Measurements from ENCODE around the gene HGD. TPM values are rescaled to one million over a fixed set of nuclear protein-coding genes. Genes with fewer than 3 reads are reported as not detected.
"Not testable (repeated sequence)": the region's sequence is repeated elsewhere in the genome, so short reads cannot be mapped to it uniquely, and the experiment has no call there.

HGD gene
- polyA plus RNA-seq, 3 donors: 0.29 to 0.38 TPM; not detected in 1

DNA sequence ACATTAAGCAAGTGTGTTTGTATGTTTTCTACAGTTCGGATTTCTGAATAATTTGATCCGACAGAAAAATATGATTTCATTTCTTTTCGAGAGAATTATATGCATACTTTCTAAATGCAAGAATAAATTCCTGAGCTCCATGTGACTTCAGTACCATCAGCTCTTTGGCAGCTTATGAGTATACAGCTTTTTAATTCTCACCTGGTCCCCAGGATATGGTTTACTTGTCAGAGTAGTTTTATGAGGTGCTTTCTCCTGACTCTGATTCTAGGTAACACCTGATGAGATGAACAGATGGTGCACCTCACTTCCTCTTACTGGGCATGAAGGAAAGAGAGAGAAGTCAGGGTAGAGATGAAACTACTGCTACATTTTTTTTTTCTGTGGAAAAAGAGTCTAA, 3.1 kb downstream of the HGD start:
- peaks cover 0 to 3% (median 0%) of the 10 kb centered on the region in 3 donors for H3K27me3 Mint-ChIP-seq (ENCODE audit: low read depth in 3 of 3)
- no CpG with 5 or more reads among the region's 3 CpGs for WGBS (ENCODE audit: insufficient coverage)
- H3K4me3 Mint-ChIP-seq: no peak overlapping the region
- H4K20me1 ChIP-seq (ENCODE audit: insufficient read depth, low read length): no peaks in the 10 kb centered on the region
- peak overlapping the region; percentile 67 for H2AFZ ChIP-seq (ENCODE audit: insufficient read depth, low read depth, low read length, poor library complexity, severe bottlenecking)
- intact Hi-C loops (cut with micrococcal nuclease): no loop called here
- no peaks in the 10 kb centered on the region for H3K27me3 ChIP-seq (ENCODE audit: control insufficient read depth in 2 of 2, insufficient read depth in 2 of 2, low read length in 2 of 2)
- peak overlapping the region; percentile 57 for H3K4me2 ChIP-seq (replicated peaks; ENCODE audit: extremely low read depth, low read length, poor library complexity, severe bottlenecking)
- H3K9ac ChIP-seq (ENCODE audit: insufficient read depth, low read length, poor library complexity, severe bottlenecking): no peak overlapping the region
- peak overlapping the region in 1 of 7 donors; percentile 81 for H3K27ac Mint-ChIP-seq
- TF ChIP-seq, protein P1, sequence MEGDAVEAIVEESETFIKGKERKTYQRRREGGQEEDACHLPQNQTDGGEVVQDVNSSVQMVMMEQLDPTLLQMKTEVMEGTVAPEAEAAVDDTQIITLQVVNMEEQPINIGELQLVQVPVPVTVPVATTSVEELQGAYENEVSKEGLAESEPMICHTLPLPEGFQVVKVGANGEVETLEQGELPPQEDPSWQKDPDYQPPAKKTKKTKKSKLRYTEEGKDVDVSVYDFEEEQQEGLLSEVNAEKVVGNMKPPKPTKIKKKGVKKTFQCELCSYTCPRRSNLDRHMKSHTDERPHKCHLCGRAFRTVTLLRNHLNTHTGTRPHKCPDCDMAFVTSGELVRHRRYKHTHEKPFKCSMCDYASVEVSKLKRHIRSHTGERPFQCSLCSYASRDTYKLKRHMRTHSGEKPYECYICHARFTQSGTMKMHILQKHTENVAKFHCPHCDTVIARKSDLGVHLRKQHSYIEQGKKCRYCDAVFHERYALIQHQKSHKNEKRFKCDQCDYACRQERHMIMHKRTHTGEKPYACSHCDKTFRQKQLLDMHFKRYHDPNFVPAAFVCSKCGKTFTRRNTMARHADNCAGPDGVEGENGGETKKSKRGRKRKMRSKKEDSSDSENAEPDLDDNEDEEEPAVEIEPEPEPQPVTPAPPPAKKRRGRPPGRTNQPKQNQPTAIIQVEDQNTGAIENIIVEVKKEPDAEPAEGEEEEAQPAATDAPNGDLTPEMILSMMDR (IDR thresholded peaks at IDR 0.05): no peak
- H3K36me3 Mint-ChIP-seq: no peaks in the 10 kb centered on the region
- no peaks in the 10 kb centered on the region for H3K79me2 ChIP-seq (ENCODE audit: insufficient read depth, low read length)
- no peak for DNase-seq
- peaks cover 15 to 17% of the 10 kb centered on the region in 2 donors for H3K4me1 ChIP-seq (ENCODE audit: control insufficient read depth in 1 of 2, insufficient read depth in 2 of 2, low read length in 2 of 2)
- H3K9me3 Mint-ChIP-seq: peaks cover 0 to 3% (median 0%) of the 10 kb centered on the region in 7 donors
- H3K4me3 ChIP-seq (replicated peaks in 1 of 3; ENCODE audit: low read depth in 2 of 3, low read length in 3 of 3): peak overlapping the region in 1 of 3 experiments; percentile 52
- H3K27ac ChIP-seq (ENCODE audit: low read depth in 1 of 2, low read length in 2 of 2): no peak overlapping the region
- H3K9me3 ChIP-seq (replicated peaks in 1 of 2; ENCODE audit: control insufficient read depth in 1 of 2, insufficient read depth in 1 of 2, low read length in 2 of 2): no peaks in the 10 kb centered on the region
- no peaks in the 10 kb centered on the region for H3K36me3 ChIP-seq (replicated peaks in 1 of 2; ENCODE audit: control insufficient read depth in 1 of 2, insufficient read depth in 2 of 2, low read length in 2 of 2)
- H3K4me1 Mint-ChIP-seq: peaks cover 19% of the 10 kb centered on the region

GRCh38 chr3:120678331-120678947, 3.6 kb downstream of the HGD start:
- TF ChIP-seq, protein P1 (IDR thresholded peaks at IDR 0.05): no peak
- Histone ChIP-seq H3K27ac (ENCODE audit: low read depth in 1 of 2, low read length in 2 of 2) (peak overlapping the region in 1 of 2 donors; percentile 62), H3K9ac (ENCODE audit: insufficient read depth, low read length, poor library complexity, severe bottlenecking) (no peak overlapping the region), H3K79me2 (ENCODE audit: insufficient read depth, low read length) (no peaks in the 10 kb centered on the region), H3K27me3 (ENCODE audit: control insufficient read depth in 2 of 2, insufficient read depth in 2 of 2, low read length in 2 of 2) (no peaks in the 10 kb centered on the region), H4K20me1 (ENCODE audit: insufficient read depth, low read length) (no peaks in the 10 kb centered on the region), H3K36me3 (replicated peaks in 1 of 2; ENCODE audit: control insufficient read depth in 1 of 2, insufficient read depth in 2 of 2, low read length in 2 of 2) (no peaks in the 10 kb centered on the region), H3K4me3 (replicated peaks in 1 of 3; ENCODE audit: low read depth in 2 of 3, low read length in 3 of 3) (peak overlapping the region in 1 of 3 experiments; percentile 52), H3K9me3 (replicated peaks in 1 of 2; ENCODE audit: control insufficient read depth in 1 of 2, insufficient read depth in 1 of 2, low read length in 2 of 2) (no peaks in the 10 kb centered on the region), H2AFZ (ENCODE audit: insufficient read depth, low read depth, low read length, poor library complexity, severe bottlenecking) (peak overlapping the region; percentile 67), H3K4me2 (replicated peaks; ENCODE audit: extremely low read depth, low read length, poor library complexity, severe bottlenecking) (peak overlapping the region; percentile 57), H3K4me1 (ENCODE audit: control insufficient read depth in 1 of 2, insufficient read depth in 2 of 2, low read length in 2 of 2) (peaks cover 15 to 17% of the 10 kb centered on the region in 2 donors)
- intact Hi-C loops (cut with micrococcal nuclease): no loop called here
- peaks cover 0 to 3% (median 0%) of the 10 kb centered on the region in 7 donors for H3K9me3 Mint-ChIP-seq
- peak overlapping the region; percentile 3 to 81 (median 50) for H3K27ac Mint-ChIP-seq
- H3K4me1 Mint-ChIP-seq: peaks cover 19% of the 10 kb centered on the region
- peaks cover 0 to 3% (median 0%) of the 10 kb centered on the region in 3 donors for H3K27me3 Mint-ChIP-seq (ENCODE audit: low read depth in 3 of 3)
- H3K4me3 Mint-ChIP-seq: peak overlapping the region; percentile 53 to 72
- peak; percentile 25 to 55 (median 46) for DNase-seq
- WGBS (ENCODE audit: insufficient coverage): 0% methylated on average over 3 of the region's 6 CpGs
- no peaks in the 10 kb centered on the region for H3K36me3 Mint-ChIP-seq

- peaks cover 15 to 17% of the 10 kb centered on the region in 2 donors for H3K4me1 ChIP-seq (ENCODE audit: control insufficient read depth in 1 of 2, insufficient read depth in 2 of 2, low read length in 2 of 2)
- peaks cover 19% of the 10 kb centered on the region for H3K4me1 Mint-ChIP-seq
- H4K20me1 ChIP-seq (ENCODE audit: insufficient read depth, low read length); H3K4me2 ChIP-seq (replicated peaks; ENCODE audit: extremely low read depth, low read length, poor library complexity, severe bottlenecking); H3K27me3 ChIP-seq (ENCODE audit: control insufficient read depth in 2 of 2, insufficient read depth in 2 of 2, low read length in 2 of 2); DNase-seq; H3K9me3 Mint-ChIP-seq; H3K36me3 ChIP-seq (replicated peaks in 1 of 2; ENCODE audit: control insufficient read depth in 1 of 2, insufficient read depth in 2 of 2, low read length in 2 of 2); H3K36me3 Mint-ChIP-seq; H3K27ac ChIP-seq (ENCODE audit: low read depth in 1 of 2, low read length in 2 of 2); H2AFZ ChIP-seq (ENCODE audit: insufficient read depth, low read depth, low read length, poor library complexity, severe bottlenecking); H3K9me3 ChIP-seq (replicated peaks in 1 of 2; ENCODE audit: control insufficient read depth in 1 of 2, insufficient read depth in 1 of 2, low read length in 2 of 2); H3K9ac ChIP-seq (ENCODE audit: insufficient read depth, low read length, poor library complexity, severe bottlenecking); H3K79me2 ChIP-seq (ENCODE audit: insufficient read depth, low read length); H3K4me3 ChIP-seq (replicated peaks in 1 of 3; ENCODE audit: low read depth in 2 of 3, low read length in 3 of 3); intact Hi-C loops (cut with micrococcal nuclease); H3K27me3 Mint-ChIP-seq (ENCODE audit: low read depth in 3 of 3); H3K27ac Mint-ChIP-seq; H3K4me3 Mint-ChIP-seq: not testable (repeated sequence)
- WGBS (ENCODE audit: insufficient coverage): no CpG with 5 or more reads among the region's 7 CpGs
Observed at GRCh38 chr3:120677193-120677592, 4.8 kb downstream of the HGD start.

Measured in CD14-positive monocyte (primary cell).